NT2/D1 (cell line): ENCODE data around the gene SPTAN1.
"Not testable (repeated sequence)": the region's sequence is repeated elsewhere in the genome, so short reads cannot be mapped to it uniquely, and the experiment has no call there.

Experiments used
- YY1 ChIP-seq: IDR thresholded peaks from 2 replicates; pipeline ENCODE4 v1.6.1; 2011; ENCODE audit not compliant: insufficient read length, insufficient read depth
- ZNF274 ChIP-seq: IDR thresholded peaks from 2 replicates; pipeline ENCODE4 v1.6.1; 2011; ENCODE audit warnings: mild to moderate bottlenecking, low read depth, low read length

- TF ChIP-seq ZNF274, YY1: not testable (repeated sequence)
Observed at GRCh38 chr9:128666481-128666941, 114.1 kb downstream of the SPTAN1 start.
